Measurements from ENCODE around the gene ADGB.
"Not testable (repeated sequence)": the region's sequence is repeated elsewhere in the genome, so short reads cannot be mapped to it uniquely, and the experiment has no call there.

Gene ADGB

DNA sequence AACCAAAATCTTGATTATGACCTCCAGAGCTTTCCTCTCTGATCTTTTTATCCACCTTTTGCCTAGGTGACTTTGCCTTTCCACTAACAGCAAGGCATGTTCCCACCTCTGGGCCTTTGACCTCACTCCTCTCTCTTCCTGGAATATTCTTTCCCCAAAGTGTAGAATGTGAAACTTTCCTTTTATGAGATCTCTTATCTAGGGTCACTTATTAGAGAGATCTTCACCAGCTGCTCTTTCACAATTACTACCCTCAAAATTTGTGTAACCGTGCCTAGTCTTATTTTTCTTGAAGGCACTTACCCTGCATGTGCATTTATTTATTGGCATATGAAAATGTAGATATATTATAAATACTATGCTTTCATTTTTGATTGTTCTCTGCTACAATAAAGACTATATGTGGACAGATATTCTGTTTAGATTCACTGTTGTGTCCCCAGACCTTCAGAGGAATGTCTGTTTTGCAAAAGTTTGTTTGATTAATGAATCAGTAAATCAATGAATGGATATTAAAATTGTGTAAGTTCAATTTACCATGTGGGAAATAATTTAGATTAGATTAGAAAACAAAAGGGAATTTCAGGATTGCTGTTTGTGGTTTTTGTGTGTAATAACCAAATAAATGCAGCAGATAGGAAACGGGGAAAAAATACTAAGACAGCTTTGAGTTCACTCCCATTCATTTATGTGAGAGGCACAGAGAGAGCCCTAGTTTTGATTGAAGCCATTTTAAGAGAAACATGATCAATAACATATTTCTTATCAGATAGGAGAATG is 207.0 kb downstream of the ADGB start:
- Histone ChIP-seq H3K27me3 (replicated peaks; ENCODE audit: control insufficient read depth, insufficient read depth, low read length, poor library complexity, severe bottlenecking) (no peaks in the 10 kb centered on the region), H3K27ac (ENCODE audit: insufficient read depth, low read length, poor library complexity, severe bottlenecking) (no peak overlapping the region), H3K36me3 (ENCODE audit: control insufficient read depth, insufficient read depth, low read length) (no peaks in the 10 kb centered on the region), H3K4me3 (ENCODE audit: insufficient read depth, low read depth, low read length, poor library complexity, severe bottlenecking) (no peak overlapping the region), H3K4me1 (ENCODE audit: control insufficient read depth, insufficient read depth, low read length, poor library complexity, severe bottlenecking) (no peaks in the 10 kb centered on the region), H3K9me3 (ENCODE audit: control insufficient read depth, low read length) (no peaks in the 10 kb centered on the region)
- no peak for DNase-seq

DNA sequence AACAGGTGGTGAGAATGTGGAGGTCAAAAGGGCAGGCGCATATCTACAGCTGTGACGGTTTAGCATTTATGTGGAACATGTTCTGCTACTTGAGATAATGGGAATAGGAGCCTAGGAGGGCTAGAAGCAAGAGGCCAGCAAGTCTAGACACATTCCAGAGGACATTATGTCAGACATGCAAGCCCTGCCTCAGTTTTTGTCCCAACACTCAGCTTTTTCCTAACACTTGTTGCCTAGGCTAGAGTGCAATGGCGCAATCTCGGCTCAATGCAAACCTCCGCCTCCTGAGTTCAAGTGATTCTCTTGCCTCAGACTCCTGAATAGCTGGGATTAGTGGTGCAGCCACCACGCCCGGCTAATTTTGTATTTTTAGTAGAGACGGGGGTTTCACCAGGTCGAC is 210.2 kb downstream of the ADGB start:
- DNase-seq; H3K4me1 ChIP-seq (ENCODE audit: control insufficient read depth, insufficient read depth, low read length, poor library complexity, severe bottlenecking); H3K4me3 ChIP-seq (ENCODE audit: insufficient read depth, low read depth, low read length, poor library complexity, severe bottlenecking); H3K36me3 ChIP-seq (ENCODE audit: control insufficient read depth, insufficient read depth, low read length); H3K27ac ChIP-seq (ENCODE audit: insufficient read depth, low read length, poor library complexity, severe bottlenecking); H3K27me3 ChIP-seq (replicated peaks; ENCODE audit: control insufficient read depth, insufficient read depth, low read length, poor library complexity, severe bottlenecking); H3K9me3 ChIP-seq (ENCODE audit: control insufficient read depth, low read length): not testable (repeated sequence)

DNA sequence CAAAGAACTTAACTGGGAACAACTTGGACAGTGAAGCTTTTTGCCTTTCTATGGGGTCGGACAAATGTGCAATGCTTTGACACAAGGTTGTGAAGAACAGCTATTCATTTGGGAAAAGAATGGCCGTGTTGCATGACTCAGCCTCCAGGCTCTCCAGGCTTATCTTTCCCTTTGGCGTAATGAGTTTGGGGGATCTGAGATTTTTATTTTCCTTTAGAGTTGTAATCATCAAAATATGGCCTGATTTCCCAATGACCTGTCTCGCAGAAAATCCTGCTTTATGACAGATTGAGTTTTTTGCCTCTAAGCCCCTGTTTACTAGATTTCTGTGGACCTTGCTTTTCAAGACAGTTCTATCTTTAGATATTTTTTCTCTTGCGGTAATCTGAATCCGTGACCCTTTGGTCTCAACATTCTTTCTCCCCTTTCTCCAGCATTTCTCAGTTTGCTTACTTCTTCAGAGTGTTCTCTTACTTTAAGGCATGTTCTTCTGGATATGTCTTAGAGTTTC is 214.1 kb downstream of the ADGB start:
- H3K4me1 ChIP-seq (ENCODE audit: control insufficient read depth, insufficient read depth, low read length, poor library complexity, severe bottlenecking); DNase-seq; H3K36me3 ChIP-seq (ENCODE audit: control insufficient read depth, insufficient read depth, low read length); H3K27me3 ChIP-seq (replicated peaks; ENCODE audit: control insufficient read depth, insufficient read depth, low read length, poor library complexity, severe bottlenecking); H3K9me3 ChIP-seq (ENCODE audit: control insufficient read depth, low read length); H3K27ac ChIP-seq (ENCODE audit: insufficient read depth, low read length, poor library complexity, severe bottlenecking); H3K4me3 ChIP-seq (ENCODE audit: insufficient read depth, low read depth, low read length, poor library complexity, severe bottlenecking): not testable (repeated sequence)

DNA sequence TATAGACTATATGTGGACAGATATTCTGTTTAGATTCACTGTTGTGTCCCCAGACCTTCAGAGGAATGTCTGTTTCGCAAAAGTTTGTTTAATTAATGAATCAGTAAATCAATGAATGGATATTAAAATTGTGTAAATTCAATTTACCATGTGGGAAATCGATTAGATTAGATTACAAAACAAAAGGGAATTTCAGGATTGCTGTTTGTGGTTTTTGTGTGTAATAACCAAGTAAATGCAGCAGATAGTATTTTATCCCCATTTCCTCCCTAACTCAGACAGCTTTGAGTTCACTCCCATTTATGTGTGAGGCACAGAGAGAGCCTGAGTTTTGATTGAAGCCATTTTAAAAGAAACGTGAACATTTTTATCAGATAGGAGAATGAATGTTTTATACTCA is 214.8 kb downstream of the ADGB start:
- H3K9me3 ChIP-seq (ENCODE audit: control insufficient read depth, low read length): no peaks in the 10 kb centered on the region
- H3K4me1 ChIP-seq (ENCODE audit: control insufficient read depth, insufficient read depth, low read length, poor library complexity, severe bottlenecking): no peaks in the 10 kb centered on the region
- DNase-seq: no peak
- no peaks in the 10 kb centered on the region for H3K36me3 ChIP-seq (ENCODE audit: control insufficient read depth, insufficient read depth, low read length)
- no peaks in the 10 kb centered on the region for H3K27me3 ChIP-seq (replicated peaks; ENCODE audit: control insufficient read depth, insufficient read depth, low read length, poor library complexity, severe bottlenecking)
- no peak overlapping the region for H3K27ac ChIP-seq (ENCODE audit: insufficient read depth, low read length, poor library complexity, severe bottlenecking)
- no peak overlapping the region for H3K4me3 ChIP-seq (ENCODE audit: insufficient read depth, low read depth, low read length, poor library complexity, severe bottlenecking)

DNA sequence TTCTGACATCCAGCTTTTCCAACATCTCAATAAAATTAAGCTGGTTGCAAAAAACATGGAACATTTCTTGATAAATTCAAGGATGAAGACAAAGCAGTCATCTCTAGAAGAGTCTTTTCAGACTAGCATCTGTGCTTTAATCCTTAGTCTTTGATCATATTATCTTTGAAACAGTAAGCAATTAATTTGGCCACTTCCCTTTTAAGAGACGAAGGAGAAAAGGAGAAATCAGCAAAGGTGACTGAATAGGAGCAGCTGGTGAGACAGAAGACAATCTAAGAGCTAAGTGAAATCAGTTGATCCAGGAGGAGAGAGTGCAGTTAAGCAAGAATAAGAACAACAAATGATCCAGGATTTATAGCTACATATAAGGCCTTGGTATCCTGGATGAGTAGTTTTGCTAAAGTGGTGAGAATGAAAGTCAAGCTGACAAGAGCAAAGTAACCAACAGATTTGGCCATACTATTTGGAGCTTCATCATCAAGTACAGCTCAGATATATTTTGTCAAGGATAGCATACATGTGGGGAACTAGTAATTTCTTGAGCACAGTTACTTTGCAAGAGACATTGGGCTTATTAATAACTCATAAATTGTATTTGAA is 215.5 kb downstream of the ADGB start:
- no peaks in the 10 kb centered on the region for H3K4me1 ChIP-seq (ENCODE audit: control insufficient read depth, insufficient read depth, low read length, poor library complexity, severe bottlenecking)
- H3K27ac ChIP-seq (ENCODE audit: insufficient read depth, low read length, poor library complexity, severe bottlenecking): no peak overlapping the region
- H3K36me3 ChIP-seq (ENCODE audit: control insufficient read depth, insufficient read depth, low read length): no peaks in the 10 kb centered on the region
- H3K27me3 ChIP-seq (replicated peaks; ENCODE audit: control insufficient read depth, insufficient read depth, low read length, poor library complexity, severe bottlenecking): no peaks in the 10 kb centered on the region
- H3K9me3 ChIP-seq (ENCODE audit: control insufficient read depth, low read length): no peaks in the 10 kb centered on the region
- H3K4me3 ChIP-seq (ENCODE audit: insufficient read depth, low read depth, low read length, poor library complexity, severe bottlenecking): no peak overlapping the region
- no peak for DNase-seq

DNA sequence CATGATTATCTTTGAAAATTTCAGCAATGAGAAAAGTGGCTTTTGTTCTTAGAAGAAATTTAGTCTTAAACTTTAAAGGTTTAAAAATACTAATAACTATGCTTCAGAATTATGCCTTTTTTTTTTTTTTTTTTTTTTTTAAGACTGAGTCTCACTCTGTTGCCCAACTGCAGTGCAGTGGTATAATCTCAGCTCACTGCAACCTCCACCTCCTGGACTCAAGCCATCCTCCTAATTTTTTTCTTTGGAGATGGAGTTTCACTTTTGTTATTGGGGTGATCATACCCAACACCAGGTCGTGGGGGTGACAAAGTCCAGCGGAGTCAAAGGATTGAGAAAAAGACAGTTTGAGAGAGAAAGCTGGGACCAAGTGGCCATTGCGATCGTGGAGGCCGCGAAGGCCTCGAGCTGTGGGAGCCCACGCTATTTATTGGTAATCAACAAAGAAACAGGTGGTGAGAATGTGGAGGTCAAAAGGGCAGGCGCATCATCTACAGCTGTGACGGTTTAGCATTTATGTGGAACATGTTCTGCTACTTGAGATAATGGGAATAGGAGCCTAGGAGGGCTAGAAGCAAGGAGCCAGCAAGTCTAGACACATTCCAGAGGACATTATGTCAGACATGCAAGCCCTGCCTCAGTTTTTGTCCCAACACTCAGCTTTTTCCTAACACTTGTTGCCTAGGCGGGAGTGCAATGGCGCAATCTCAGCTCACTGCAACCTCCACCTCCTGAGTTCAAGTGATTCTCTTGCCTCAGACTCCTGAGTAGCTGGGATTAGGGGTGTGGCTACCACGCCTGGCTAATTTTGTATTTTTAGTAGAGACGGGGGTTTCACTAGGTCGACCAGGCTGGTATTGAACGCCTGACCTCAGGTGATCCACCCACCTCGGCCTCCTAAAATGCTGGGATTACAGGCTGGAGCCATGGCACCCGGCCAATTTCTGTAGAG is 217.0 kb downstream of the ADGB start:
- H3K4me3 ChIP-seq (ENCODE audit: insufficient read depth, low read depth, low read length, poor library complexity, severe bottlenecking); H3K27ac ChIP-seq (ENCODE audit: insufficient read depth, low read length, poor library complexity, severe bottlenecking); H3K9me3 ChIP-seq (ENCODE audit: control insufficient read depth, low read length); DNase-seq; H3K4me1 ChIP-seq (ENCODE audit: control insufficient read depth, insufficient read depth, low read length, poor library complexity, severe bottlenecking); H3K27me3 ChIP-seq (replicated peaks; ENCODE audit: control insufficient read depth, insufficient read depth, low read length, poor library complexity, severe bottlenecking); H3K36me3 ChIP-seq (ENCODE audit: control insufficient read depth, insufficient read depth, low read length): not testable (repeated sequence)

DNA sequence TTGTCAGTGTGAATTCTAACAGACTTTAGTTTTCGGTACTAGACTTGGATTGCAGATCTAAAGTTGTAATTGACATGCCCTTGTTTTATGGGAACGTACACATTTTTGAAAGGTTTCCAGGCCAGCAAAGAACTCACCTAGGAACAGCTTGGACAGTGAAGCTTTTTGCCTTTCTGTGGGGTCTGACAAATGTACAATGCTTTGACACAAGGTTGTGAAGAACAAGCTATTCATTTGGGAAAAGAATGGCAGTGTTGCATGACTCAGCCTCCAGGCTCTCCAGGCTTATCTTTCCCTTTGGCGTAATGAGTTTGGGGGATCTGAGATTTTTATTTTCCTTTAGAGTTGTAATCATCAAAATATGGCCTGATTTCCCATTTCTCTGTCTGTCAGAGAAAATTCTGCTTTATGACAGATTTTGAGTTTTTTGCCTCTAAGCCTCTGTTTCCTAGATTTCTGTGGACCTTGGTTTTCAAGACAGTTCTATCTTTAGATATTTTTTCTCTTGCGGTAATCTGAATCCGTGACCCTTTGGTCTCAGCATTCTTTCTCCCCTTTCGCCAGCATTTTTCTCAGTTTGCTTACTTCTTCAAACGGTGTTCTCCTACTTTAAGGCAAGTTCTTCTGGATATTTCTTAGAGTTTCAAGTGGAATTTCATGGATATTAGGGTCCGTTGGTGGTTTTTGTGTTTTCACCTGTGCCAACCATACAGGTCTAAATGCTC is 221.0 kb downstream of the ADGB start:
- DNase-seq: no peak
- Histone ChIP-seq H3K27me3 (replicated peaks; ENCODE audit: control insufficient read depth, insufficient read depth, low read length, poor library complexity, severe bottlenecking) (no peaks in the 10 kb centered on the region), H3K4me3 (ENCODE audit: insufficient read depth, low read depth, low read length, poor library complexity, severe bottlenecking) (no peak overlapping the region), H3K9me3 (ENCODE audit: control insufficient read depth, low read length) (no peaks in the 10 kb centered on the region), H3K4me1 (ENCODE audit: control insufficient read depth, insufficient read depth, low read length, poor library complexity, severe bottlenecking) (no peaks in the 10 kb centered on the region), H3K36me3 (ENCODE audit: control insufficient read depth, insufficient read depth, low read length) (no peaks in the 10 kb centered on the region), H3K27ac (ENCODE audit: insufficient read depth, low read length, poor library complexity, severe bottlenecking) (no peak overlapping the region)

DNA sequence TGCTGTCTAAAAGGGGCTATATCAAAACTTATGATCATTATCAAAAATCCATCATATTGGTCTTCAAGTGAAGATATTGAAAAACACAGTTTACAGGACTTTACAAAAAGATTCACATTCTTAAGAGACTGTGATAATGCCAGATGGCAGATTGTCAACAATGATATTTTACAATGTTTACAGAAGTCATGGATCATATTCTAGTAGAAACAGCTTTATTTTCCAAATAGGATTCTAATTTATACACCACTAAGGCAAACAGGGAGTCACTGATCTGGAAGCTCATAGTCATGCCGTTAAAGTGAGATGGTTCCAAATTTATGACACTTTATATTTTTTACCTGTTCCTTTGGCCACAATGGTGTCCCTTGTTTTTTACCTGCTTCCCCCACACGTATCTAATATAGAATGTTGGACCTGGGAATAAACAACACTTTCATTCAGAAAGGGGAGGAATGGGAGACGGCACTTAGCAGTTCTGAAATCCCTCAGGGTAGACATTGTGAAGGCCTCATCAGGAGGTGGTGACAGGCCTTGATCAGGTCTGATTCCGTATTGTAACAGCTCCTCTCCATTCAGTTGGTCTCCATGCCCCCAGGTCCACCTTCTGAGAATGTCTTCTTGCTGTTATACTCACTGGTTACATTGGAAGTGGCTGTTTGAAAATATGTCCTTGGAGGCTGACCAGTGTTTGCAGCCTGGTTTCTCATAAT is 228.6 kb downstream of the ADGB start:
- Histone ChIP-seq H3K36me3 (ENCODE audit: control insufficient read depth, insufficient read depth, low read length) (no peaks in the 10 kb centered on the region), H3K27ac (ENCODE audit: insufficient read depth, low read length, poor library complexity, severe bottlenecking) (no peak overlapping the region), H3K9me3 (ENCODE audit: control insufficient read depth, low read length) (no peaks in the 10 kb centered on the region), H3K27me3 (replicated peaks; ENCODE audit: control insufficient read depth, insufficient read depth, low read length, poor library complexity, severe bottlenecking) (no peaks in the 10 kb centered on the region), H3K4me1 (ENCODE audit: control insufficient read depth, insufficient read depth, low read length, poor library complexity, severe bottlenecking) (no peaks in the 10 kb centered on the region), H3K4me3 (ENCODE audit: insufficient read depth, low read depth, low read length, poor library complexity, severe bottlenecking) (no peak overlapping the region)
- no peak for DNase-seq
